ENCODE data around the gene NFKBIZ. TPM values are rescaled to one million over a fixed set of nuclear protein-coding genes. Genes with fewer than 3 reads are reported as not detected.

NFKBIZ gene
- total RNA-seq, 1 donor from 2014 or later: 349 TPM

DNA sequence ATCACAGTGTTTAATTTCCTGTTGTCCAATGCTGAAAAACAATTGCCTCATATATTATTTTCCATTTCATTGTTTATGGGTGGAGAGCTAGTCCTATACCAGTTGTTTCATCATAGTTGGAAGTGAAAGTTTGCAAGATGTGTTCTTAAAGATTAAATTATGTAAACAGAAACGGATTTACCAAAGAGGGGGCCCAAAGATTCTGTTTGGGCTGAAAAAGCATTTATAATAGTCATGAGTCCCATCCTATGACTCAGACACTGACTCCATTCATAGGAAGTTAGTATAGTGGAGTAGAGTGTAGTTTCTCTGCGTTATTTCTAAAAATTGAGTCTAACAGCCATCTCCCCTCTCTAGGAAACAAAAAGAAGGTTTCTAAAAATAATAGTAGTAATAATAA lies 24.3 kb downstream of the NFKBIZ start:
- Histone ChIP-seq H3K27me3 (no peaks in the 10 kb centered on the region), H3K4me3 (no peak overlapping the region), H3K9me3 (no peaks in the 10 kb centered on the region), H3K36me3 (no peaks in the 10 kb centered on the region), H3K27ac (no peak overlapping the region), H3K4me1 (peaks cover 0 to 7% of the 10 kb centered on the region in 2 donors)
- TF ChIP-seq CTCF (IDR thresholded peaks at IDR 0.05): no peak
- DNase-seq (ENCODE audit: low spot score in 2 of 2): no peak
- intact Hi-C loops (cut with DNase I): no loop called here

GRCh38 chr3:101876142-101876541 lies 26.8 kb downstream of the NFKBIZ start:
- DNase-seq (ENCODE audit: low spot score in 2 of 2): no peak

GRCh38 chr3:101878589-101878988 lies 29.3 kb downstream of the NFKBIZ start:
- intact Hi-C loops (cut with DNase I): no loop called here
- H3K27me3 ChIP-seq: no peaks in the 10 kb centered on the region
- no peak for TF ChIP-seq CTCF (IDR thresholded peaks at IDR 0.05)

More at GRCh38 chr3:101876142-101876541, 26.8 kb downstream of the NFKBIZ start:
- H3K4me3 ChIP-seq: no peak overlapping the region
- H3K36me3 ChIP-seq: no peaks in the 10 kb centered on the region
- intact Hi-C loops (cut with DNase I): no loop called here
- no peaks in the 10 kb centered on the region for H3K9me3 ChIP-seq
- H3K27ac ChIP-seq: no peak overlapping the region
- no peaks in the 10 kb centered on the region for H3K4me1 ChIP-seq
- no peaks in the 10 kb centered on the region for H3K27me3 ChIP-seq
- TF ChIP-seq CTCF (IDR thresholded peaks at IDR 0.05): no peak

DNA sequence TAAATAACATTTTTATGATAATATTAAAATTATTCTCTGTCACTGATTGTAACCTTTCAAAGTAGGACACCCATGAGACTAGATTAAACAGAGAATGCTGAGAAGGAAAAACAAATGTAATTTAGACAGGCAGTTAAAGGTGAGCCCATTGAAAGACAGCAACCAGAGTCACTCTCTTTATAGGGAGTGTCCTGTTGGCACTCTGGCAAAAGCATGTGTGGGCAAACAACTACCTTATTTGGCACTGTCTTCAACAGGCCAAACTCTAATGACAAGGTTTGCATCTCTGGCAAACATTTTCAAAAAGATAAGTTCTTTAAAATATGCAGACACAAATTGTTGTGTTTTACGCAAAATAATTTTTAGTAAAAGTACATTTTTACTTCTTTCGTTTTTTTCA lies 29.8 kb downstream of the NFKBIZ start:
- TF ChIP-seq CTCF (IDR thresholded peaks at IDR 0.05): no peak

More at GRCh38 chr3:101878589-101878988, 29.3 kb downstream of the NFKBIZ start:
- no peaks in the 10 kb centered on the region for H3K36me3 ChIP-seq
- H3K4me3 ChIP-seq: no peak overlapping the region
- no peaks in the 10 kb centered on the region for H3K4me1 ChIP-seq
- no peak for DNase-seq (ENCODE audit: low spot score in 2 of 2)
- no peak overlapping the region for H3K27ac ChIP-seq
- H3K9me3 ChIP-seq: no peaks in the 10 kb centered on the region

DNA sequence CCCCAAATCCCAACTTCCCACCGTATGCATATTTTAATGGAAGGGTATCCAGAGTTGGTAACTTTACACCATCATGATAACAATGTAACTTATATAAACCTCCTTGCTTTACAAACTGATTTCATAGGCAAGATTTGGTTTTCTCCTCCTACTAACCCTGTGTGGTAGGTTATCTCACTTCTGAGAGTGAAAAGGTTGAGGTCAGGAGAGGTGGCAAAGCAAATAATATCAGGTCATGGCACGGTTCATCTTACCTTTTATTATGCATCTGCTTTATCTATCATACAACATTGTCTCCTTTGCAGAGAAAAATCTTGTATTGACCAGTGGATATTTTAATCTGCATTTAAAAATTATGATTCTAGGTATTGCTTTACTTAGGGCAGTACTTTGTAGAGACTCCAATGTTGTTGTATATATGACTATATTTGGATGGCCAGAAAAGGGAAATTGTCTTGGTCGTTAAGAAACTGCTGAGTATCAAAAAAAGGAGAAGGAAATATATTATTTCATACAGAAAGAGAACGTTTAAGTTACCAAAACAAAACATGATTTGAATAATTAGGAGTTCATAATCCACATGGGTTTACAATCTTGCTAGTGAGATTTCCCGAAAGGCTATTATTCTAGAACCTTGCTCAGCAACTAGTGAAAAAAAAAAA lies 30.4 kb downstream of the NFKBIZ start:
- TF ChIP-seq CTCF (IDR thresholded peaks at IDR 0.05): no peak
- Histone ChIP-seq H3K4me3 (no peak overlapping the region), H3K36me3 (no peaks in the 10 kb centered on the region), H3K27ac (no peak overlapping the region), H3K9me3 (no peaks in the 10 kb centered on the region), H3K4me1 (no peaks in the 10 kb centered on the region), H3K27me3 (no peaks in the 10 kb centered on the region)
- no peak for DNase-seq (ENCODE audit: low spot score in 2 of 2)
- intact Hi-C loops (cut with DNase I): no loop called here

More for the DNA sequence above, 29.8 kb downstream of the NFKBIZ start:
- Histone ChIP-seq H3K9me3 (no peaks in the 10 kb centered on the region), H3K4me1 (no peaks in the 10 kb centered on the region), H3K27me3 (no peaks in the 10 kb centered on the region), H3K36me3 (no peaks in the 10 kb centered on the region), H3K27ac (no peak overlapping the region), H3K4me3 (no peak overlapping the region)
- no peak for DNase-seq (ENCODE audit: low spot score in 2 of 2)
- intact Hi-C loops (cut with DNase I): no loop called here

Data from ascending aorta (tissue), 2 donors.